GM12864 (cell line): ENCODE results near the gene MRPL49.
A peak's percentile ranks its signal among the peaks of the same experiment; 100 is the strongest.

ENCODE experiments used
- DNase-seq: peaks from one replicate; pipeline ENCODE4 v3.0.0-alpha.2; 2011; ENCODE audit warnings: low read depth
- H3K4me3 ChIP-seq: 2 replicates; pipeline ENCODE4 v1.5.1; 2011; ENCODE audit warnings: mild to moderate bottlenecking, low read depth, low read length, control low read depth
- CTCF ChIP-seq: IDR thresholded peaks from 2 replicates; pipeline ENCODE4 v1.5.1; 2011; ENCODE audit warnings: low read depth, mild to moderate bottlenecking, moderate library complexity, low read length, control low read depth, inconsistent platforms; ENCODE audit errors: missing control alignments

MRPL49 gene

GRCh38 chr11:65134240-65134951 lies 12.3 kb downstream of the MRPL49 start, which contains the start of gene SYVN1:
TSS of gene SYVN1 (minus strand) at chr11:65134519. CDS start at chr11:65133601, 918 bp downstream.
- peak; percentile 76 for DNase-seq
- H3K4me3 ChIP-seq = peak within 1 kb of the TSS; percentile 86
- TF ChIP-seq CTCF = no peak

- DNase-seq = peak; percentile 94
- no peak for TF ChIP-seq CTCF
- peak overlapping the region; percentile 86 for H3K4me3 ChIP-seq
Observed at GRCh38 chr11:65134952-65135632, 13.0 kb downstream of the MRPL49 start.

GRCh38 chr11:65135633-65136145 lies 13.6 kb downstream of the MRPL49 start:
- no peak for TF ChIP-seq CTCF
- DNase-seq = no peak
- H3K4me3 ChIP-seq = peak overlapping the region; percentile 86

GRCh38 chr11:65136515-65137096 lies 14.5 kb downstream of the MRPL49 start:
- no peak for DNase-seq
- TF ChIP-seq CTCF = no peak
- H3K4me3 ChIP-seq = no peak overlapping the region

- no peak overlapping the region for H3K4me3 ChIP-seq
- TF ChIP-seq CTCF = no peak
- DNase-seq = no peak
Observed at GRCh38 chr11:65141896-65142494, 19.9 kb downstream of the MRPL49 start.

GRCh38 chr11:65147352-65148075 lies 25.4 kb downstream of the MRPL49 start:
- TF ChIP-seq CTCF = no peak
- H3K4me3 ChIP-seq = no peak overlapping the region
- DNase-seq = no peak
